MCF 10A (cell line): ENCODE results near the gene KCNC3. TPM values are rescaled to one million over a fixed set of nuclear protein-coding genes. Genes with fewer than 3 reads are reported as not detected.

Source experiments
- BruUV-seq: library from RNA; stranded (reverse); fragments of 400-500 nt; replicated peaks from 2 replicates; lab custom pipeline; 2021; lab: Mats Ljungman, UMichigan
- CTCF ChIA-PET: fragments of 300-600 bp; sonication (Branson Sonifier 250); formaldehyde crosslinking; extraction: SDS; loops from one replicate; lab custom pipeline; 2021; ENCODE audit warnings: antibody characterized with exemption, inconsistent platforms; lab: Yijun Ruan, JAX
- POLR2A ChIA-PET: fragments of 300-600, 350-650 bp; sonication (Branson Sonifier 250); formaldehyde crosslinking; extraction: SDS; loops from one replicate; lab custom pipeline; 2020; ENCODE audit warnings: antibody characterized with exemption, inconsistent platforms; lab: Yijun Ruan, JAX
- DNase-seq: peaks from one replicate; pipeline ENCODE4 v3.0.0-alpha.2; 2018; ENCODE audit not compliant: unreplicated experiment
- H3K27ac Mint-ChIP-seq: one replicate; pipeline ENCODE4 v1.8.0; 2022; ENCODE audit warnings: mild to moderate bottlenecking, low read depth, mixed read lengths; ENCODE audit not compliant: unreplicated experiment
- H3K27me3 Mint-ChIP-seq: one replicate; pipeline ENCODE4 v1.8.0; 2022; ENCODE audit warnings: mixed read lengths; ENCODE audit not compliant: insufficient read depth, unreplicated experiment
- H3K36me3 Mint-ChIP-seq: one replicate; pipeline ENCODE4 v1.8.0; 2022; ENCODE audit warnings: mild to moderate bottlenecking, moderate library complexity, mixed read lengths; ENCODE audit not compliant: insufficient read depth, unreplicated experiment
- H3K4me1 Mint-ChIP-seq: one replicate; pipeline ENCODE4 v1.8.0; 2022; ENCODE audit warnings: mixed read lengths; ENCODE audit not compliant: insufficient read depth, unreplicated experiment
- H3K4me3 Mint-ChIP-seq: one replicate; pipeline ENCODE4 v1.8.0; 2022; ENCODE audit warnings: mild to moderate bottlenecking, moderate library complexity, mixed read lengths; ENCODE audit not compliant: unreplicated experiment
- H3K9me3 Mint-ChIP-seq: one replicate; pipeline ENCODE4 v1.8.0; 2022; ENCODE audit warnings: mixed read lengths; ENCODE audit not compliant: unreplicated experiment
- intact Hi-C: fragments of 100-400 bp; cut with micrococcal nuclease; formaldehyde crosslinking; loops from 2 replicates; pipeline ENCODE4 v1.14.1; 2022
- total RNA-seq: library from RNA; stranded (reverse); gene quantifications from 2 replicates; pipeline ENCODE4 v1.2.3, GENCODE V29; 2022
- TF ChIP-seq, protein P1 (sequence below): fragments of 200-600 bp; IDR thresholded peaks from one replicate; pipeline ENCODE4 v1.8.0; 2022; ENCODE audit warnings: antibody characterized with exemption, mild to moderate bottlenecking; ENCODE audit not compliant: unreplicated experiment

Gene KCNC3
- total RNA-seq, 1 experiment from 2014 or later, result not detected

DNA sequence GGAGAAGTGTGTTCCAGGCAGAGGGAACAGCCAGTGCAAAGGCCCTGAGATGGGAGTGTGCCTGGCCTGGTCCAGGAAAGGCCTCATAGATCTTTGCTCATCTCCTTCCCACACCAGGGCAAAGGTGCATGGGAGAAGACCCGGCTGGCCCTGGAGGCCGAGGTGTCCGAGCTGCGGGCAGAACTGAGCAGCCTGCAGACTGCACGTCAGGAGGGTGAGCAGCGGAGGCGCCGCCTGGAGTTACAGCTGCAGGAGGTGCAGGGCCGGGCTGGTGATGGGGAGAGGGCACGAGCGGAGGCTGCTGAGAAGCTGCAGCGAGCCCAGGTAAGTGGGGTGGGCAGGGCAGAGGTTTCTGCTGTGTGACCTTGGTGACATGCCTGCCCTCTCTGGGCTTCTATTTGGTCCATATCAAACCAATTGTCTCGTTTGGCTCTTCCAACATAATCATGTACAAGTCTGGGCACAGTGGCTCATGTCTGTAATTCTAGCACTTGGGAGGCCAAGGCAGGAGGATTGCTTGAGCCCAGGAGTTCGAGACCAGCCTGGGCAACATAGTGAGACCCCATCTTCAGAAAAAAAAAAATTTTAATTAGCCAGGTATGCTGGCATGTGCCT is 51.1 kb downstream of the KCNC3 start:
- DNase-seq, result no peak
- POLR2A ChIA-PET, result no interaction called here
- Mint-ChIP-seq H3K4me3 (no peak overlapping the region), H3K27me3 (no peaks in the 10 kb centered on the region), H3K9me3 (peaks cover 18% of the 10 kb centered on the region), H3K27ac (no peak overlapping the region), H3K4me1 (no peaks in the 10 kb centered on the region), H3K36me3 (peaks cover 4% of the 10 kb centered on the region)
- intact Hi-C loops, result no loop called here
- BruUV-seq, result no TSS peak
- TF ChIP-seq, protein P1, sequence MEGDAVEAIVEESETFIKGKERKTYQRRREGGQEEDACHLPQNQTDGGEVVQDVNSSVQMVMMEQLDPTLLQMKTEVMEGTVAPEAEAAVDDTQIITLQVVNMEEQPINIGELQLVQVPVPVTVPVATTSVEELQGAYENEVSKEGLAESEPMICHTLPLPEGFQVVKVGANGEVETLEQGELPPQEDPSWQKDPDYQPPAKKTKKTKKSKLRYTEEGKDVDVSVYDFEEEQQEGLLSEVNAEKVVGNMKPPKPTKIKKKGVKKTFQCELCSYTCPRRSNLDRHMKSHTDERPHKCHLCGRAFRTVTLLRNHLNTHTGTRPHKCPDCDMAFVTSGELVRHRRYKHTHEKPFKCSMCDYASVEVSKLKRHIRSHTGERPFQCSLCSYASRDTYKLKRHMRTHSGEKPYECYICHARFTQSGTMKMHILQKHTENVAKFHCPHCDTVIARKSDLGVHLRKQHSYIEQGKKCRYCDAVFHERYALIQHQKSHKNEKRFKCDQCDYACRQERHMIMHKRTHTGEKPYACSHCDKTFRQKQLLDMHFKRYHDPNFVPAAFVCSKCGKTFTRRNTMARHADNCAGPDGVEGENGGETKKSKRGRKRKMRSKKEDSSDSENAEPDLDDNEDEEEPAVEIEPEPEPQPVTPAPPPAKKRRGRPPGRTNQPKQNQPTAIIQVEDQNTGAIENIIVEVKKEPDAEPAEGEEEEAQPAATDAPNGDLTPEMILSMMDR, result no peak
- CTCF ChIA-PET, result no interaction called here

DNA sequence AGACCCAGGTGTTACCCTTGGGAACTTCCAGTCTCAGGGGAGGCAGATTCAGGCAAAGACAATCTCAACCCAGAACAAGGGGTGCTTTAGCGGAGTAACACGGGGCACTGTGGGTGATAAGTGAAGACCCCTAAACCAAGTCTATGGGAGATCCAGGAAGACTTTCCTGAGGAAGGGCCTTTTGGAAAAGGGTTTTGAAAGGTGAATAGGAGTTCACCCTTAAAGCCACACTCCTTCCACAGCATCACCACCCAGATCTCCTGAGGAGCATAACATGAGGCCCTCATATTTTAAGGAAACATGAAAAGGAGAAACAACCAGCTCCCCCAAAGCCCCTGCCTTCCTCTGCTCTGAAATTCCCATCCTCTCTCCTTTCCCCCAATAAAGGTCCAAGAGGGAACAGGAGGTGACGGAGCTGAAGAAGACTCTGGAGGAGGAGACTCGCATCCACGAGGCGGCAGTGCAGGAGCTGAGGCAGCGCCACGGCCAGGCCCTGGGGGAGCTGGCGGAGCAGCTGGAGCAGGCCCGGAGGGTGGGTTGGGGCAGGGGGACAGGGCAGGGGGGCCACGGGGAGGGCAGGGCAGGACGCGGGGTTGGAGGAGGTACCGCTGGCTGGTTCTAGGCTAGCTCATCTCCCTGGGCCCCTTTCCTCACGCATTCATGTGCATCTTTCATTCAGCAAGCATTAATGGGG is 52.7 kb downstream of the KCNC3 start:
- POLR2A ChIA-PET, result no interaction called here
- no peak overlapping the region for H3K4me3 Mint-ChIP-seq

DNA sequence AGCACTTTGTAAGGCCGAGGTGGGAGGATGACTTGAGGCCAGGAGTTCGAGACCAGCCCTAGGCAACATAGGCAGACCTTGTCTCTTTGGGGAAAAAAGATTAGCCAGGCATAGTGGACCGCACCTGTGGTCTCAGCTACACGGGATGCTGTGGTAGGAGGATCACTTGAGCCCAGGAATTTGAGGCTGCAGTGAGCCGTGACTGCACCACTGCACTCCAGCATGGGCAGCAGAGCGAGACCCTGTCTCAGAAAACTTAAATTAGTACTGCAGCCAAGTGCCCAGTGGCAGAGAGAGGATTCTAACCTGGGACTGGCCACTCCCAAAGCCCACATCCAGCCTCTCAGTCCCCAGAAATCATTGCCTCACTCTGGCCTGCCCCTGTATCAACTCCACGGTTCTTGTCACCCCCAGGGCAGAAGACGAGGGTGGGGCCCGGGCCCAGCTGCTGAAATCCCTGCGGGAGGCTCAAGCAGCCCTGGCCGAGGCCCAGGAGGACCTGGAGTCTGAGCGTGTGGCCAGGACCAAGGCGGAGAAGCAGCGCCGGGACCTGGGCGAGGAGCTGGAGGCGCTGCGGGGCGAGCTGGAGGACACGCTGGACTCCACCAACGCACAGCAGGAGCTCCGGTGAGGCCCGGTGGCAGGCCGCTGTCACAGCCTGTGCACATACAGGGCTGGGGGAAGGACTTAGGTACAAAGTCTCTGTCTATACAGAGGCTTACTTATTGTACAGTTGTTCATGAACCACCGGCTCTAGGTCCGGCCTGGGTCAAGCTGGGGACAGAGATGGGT is 53.4 kb downstream of the KCNC3 start:
- Mint-ChIP-seq H3K4me1 (no peaks in the 10 kb centered on the region), H3K36me3 (no peaks in the 10 kb centered on the region), H3K4me3 (no peak overlapping the region), H3K27me3 (no peaks in the 10 kb centered on the region), H3K27ac (no peak overlapping the region), H3K9me3 (peaks cover 20% of the 10 kb centered on the region)
- CTCF ChIA-PET, result interaction anchor here (0.8 kb wide), 1 partner anchor 77 kb away, joined by 3 read pairs; no protein-coding TSS in a partner anchor
- TF ChIP-seq, protein P1, result no peak
- no peak for DNase-seq
- POLR2A ChIA-PET, result interaction anchor here (0.7 kb wide), 1 partner anchor 380 kb away, joined by 3 read pairs; no protein-coding TSS in a partner anchor
- no TSS peak for BruUV-seq
- intact Hi-C loops, result no loop called here

More for the DNA sequence above, 52.7 kb downstream of the KCNC3 start:
- Mint-ChIP-seq H3K27ac (no peak overlapping the region), H3K27me3 (no peaks in the 10 kb centered on the region), H3K36me3 (peaks cover 4% of the 10 kb centered on the region), H3K9me3 (peaks cover 20% of the 10 kb centered on the region), H3K4me1 (no peaks in the 10 kb centered on the region)
- TF ChIP-seq, protein P1, result no peak
- intact Hi-C loops, result no loop called here
- no TSS peak for BruUV-seq
- DNase-seq, result no peak
- CTCF ChIA-PET, result interaction anchor here (0.8 kb wide), 1 partner anchor 76 kb away, joined by 3 read pairs; no protein-coding TSS in a partner anchor

DNA sequence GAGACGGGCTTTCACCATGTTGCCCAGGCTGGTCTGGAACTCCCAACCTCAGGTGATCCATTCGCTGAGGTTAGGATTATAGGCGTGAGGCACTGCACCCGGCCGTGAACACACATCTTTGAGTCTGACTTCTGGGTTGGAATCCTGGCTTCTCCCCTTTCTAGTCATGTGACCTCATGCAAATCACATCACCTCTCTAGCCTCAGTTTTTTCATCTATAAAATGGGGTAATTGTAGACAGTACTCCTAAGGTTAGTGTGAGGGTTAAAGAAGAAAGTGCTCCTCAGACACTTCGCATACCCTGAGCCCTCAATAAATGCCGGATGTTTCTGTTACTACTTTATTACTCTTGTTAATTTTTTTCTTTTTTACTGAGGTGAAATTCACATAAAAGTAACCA is 55.4 kb downstream of the KCNC3 start:
- ChIA-PET POLR2A (interaction anchor here (0.6 kb wide), 1 partner anchor 520 kb away, joined by 3 read pairs; no protein-coding TSS in a partner anchor), CTCF (no interaction called here)
- no peaks in the 10 kb centered on the region for H3K4me1 Mint-ChIP-seq
- H3K36me3 Mint-ChIP-seq, result no peaks in the 10 kb centered on the region
- no peaks in the 10 kb centered on the region for H3K27me3 Mint-ChIP-seq
- H3K9me3 Mint-ChIP-seq, result peaks cover 14% of the 10 kb centered on the region
- no peak for DNase-seq
- TF ChIP-seq, protein P1, result no peak
- H3K27ac Mint-ChIP-seq, result no peak overlapping the region
- H3K4me3 Mint-ChIP-seq, result no peak overlapping the region
- no TSS peak for BruUV-seq
- intact Hi-C loops, result no loop called here
